HL-60 (cell line): ENCODE data around the gene KSR1.

Experiments
- CTCF ChIP-seq: IDR thresholded peaks from one replicate; pipeline ENCODE4 v1.5.1; 2011; ENCODE audit warnings: low read length, control low read depth, inconsistent platforms; ENCODE audit not compliant: insufficient read depth
- GABPA ChIP-seq: IDR thresholded peaks from 2 replicates; pipeline ENCODE4 v1.6.1; 2012; ENCODE audit warnings: low read depth
- POLR2AphosphoS5 ChIP-seq: IDR thresholded peaks from 2 replicates; pipeline ENCODE4 v1.6.1; 2012; ENCODE audit warnings: low read depth
- SPI1 ChIP-seq: IDR thresholded peaks from 2 replicates; pipeline ENCODE4 v1.6.1; 2012; ENCODE audit warnings: low read depth, mild to moderate bottlenecking, borderline replicate concordance
- TF ChIP-seq, protein P1 (sequence below): IDR thresholded peaks from 2 replicates; pipeline ENCODE4 v1.6.1; 2012; ENCODE audit warnings: low read depth; ENCODE audit not compliant: insufficient replicate concordance

DNA sequence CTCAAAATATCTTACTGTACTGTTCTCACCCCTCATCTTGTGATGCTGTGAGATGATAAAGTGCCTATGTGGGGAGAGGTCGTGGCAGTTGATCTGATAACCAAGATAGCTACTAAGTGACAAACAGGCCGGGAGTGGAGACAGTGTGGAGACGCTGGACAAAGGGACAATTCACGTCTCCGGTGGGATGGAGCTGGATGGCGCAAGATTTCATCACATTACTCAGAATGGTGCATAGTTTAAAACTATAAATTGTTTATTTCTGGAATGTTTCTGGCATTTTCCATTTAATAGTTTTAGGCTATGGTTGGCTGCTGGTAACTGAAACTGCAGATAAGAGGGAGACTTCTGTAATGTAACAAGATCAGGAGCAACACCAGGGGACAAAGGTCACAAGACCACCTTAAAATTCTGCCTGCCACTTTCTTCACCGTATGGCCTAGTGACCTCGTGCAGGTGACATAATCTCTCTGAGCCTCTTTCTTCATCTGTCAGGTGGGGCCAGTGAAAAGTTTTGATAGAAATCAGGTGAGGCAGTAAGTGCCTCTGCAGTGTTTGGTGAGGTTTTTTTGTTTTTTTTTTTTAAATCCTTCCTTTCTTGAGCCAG is 120.3 kb downstream of the KSR1 start:
- TF ChIP-seq CTCF (no peak), POLR2AphosphoS5 (no peak), GABPA (no peak), SPI1 (no peak)
- TF ChIP-seq, protein P1, sequence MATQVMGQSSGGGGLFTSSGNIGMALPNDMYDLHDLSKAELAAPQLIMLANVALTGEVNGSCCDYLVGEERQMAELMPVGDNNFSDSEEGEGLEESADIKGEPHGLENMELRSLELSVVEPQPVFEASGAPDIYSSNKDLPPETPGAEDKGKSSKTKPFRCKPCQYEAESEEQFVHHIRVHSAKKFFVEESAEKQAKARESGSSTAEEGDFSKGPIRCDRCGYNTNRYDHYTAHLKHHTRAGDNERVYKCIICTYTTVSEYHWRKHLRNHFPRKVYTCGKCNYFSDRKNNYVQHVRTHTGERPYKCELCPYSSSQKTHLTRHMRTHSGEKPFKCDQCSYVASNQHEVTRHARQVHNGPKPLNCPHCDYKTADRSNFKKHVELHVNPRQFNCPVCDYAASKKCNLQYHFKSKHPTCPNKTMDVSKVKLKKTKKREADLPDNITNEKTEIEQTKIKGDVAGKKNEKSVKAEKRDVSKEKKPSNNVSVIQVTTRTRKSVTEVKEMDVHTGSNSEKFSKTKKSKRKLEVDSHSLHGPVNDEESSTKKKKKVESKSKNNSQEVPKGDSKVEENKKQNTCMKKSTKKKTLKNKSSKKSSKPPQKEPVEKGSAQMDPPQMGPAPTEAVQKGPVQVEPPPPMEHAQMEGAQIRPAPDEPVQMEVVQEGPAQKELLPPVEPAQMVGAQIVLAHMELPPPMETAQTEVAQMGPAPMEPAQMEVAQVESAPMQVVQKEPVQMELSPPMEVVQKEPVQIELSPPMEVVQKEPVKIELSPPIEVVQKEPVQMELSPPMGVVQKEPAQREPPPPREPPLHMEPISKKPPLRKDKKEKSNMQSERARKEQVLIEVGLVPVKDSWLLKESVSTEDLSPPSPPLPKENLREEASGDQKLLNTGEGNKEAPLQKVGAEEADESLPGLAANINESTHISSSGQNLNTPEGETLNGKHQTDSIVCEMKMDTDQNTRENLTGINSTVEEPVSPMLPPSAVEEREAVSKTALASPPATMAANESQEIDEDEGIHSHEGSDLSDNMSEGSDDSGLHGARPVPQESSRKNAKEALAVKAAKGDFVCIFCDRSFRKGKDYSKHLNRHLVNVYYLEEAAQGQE, result no peak
